IMR-90 (cell line): ENCODE data around the gene RELL1. TPM values are rescaled to one million over a fixed set of nuclear protein-coding genes. Genes with fewer than 3 reads are reported as not detected.

ENCODE experiments used
- ATAC-seq: fragments of 200-7000 bp; cut with Tn5 transposase; 2 replicates; pipeline ENCODE4 v1.9.1; 2020; ENCODE audit warnings: low read depth, mild to moderate bottlenecking, moderate library complexity
- BruUV-seq: library from RNA; stranded (reverse); fragments of 400-500 nt; replicated peaks from 2 replicates; lab custom pipeline; 2021; lab: Mats Ljungman, UMichigan
- CTCF ChIA-PET: fragments of 300-600 bp; formaldehyde crosslinking; extraction: SDS; loops from one replicate; lab custom pipeline; 2021; ENCODE audit warnings: antibody characterized with exemption; lab: Yijun Ruan, JAX
- POLR2A ChIA-PET: fragments of 300-600 bp; sonication (Branson Sonifier 250); formaldehyde crosslinking; loops from one replicate; lab custom pipeline; 2022; ENCODE audit warnings: antibody characterized with exemption; ENCODE audit not compliant: unreplicated experiment; lab: Charles Lee
- DNase-seq: peaks from one replicate; pipeline ENCODE4 v3.0.0; 2013
- H2AFZ ChIP-seq: replicated peaks from 2 replicates; pipeline ENCODE3; 2013; ENCODE audit warnings: low read length, mild to moderate bottlenecking; ENCODE audit not compliant: poor library complexity
- H2AK5ac ChIP-seq: 2 replicates; pipeline ENCODE4 v1.6.1; 2013; ENCODE audit warnings: low read depth, low read length, inconsistent platforms
- H2AK9ac ChIP-seq: replicated peaks from 2 replicates; pipeline ENCODE3; 2013; ENCODE audit warnings: mild to moderate bottlenecking, low read depth, low read length, moderate library complexity; ENCODE audit not compliant: poor library complexity
- H2BK120ac ChIP-seq: 2 replicates; pipeline ENCODE4 v1.6.1; 2013; ENCODE audit warnings: low read depth, low read length, inconsistent platforms
- H2BK15ac ChIP-seq: 3 replicates; pipeline ENCODE4 v1.6.1; 2013; ENCODE audit warnings: low read depth, low read length, inconsistent platforms
- H2BK20ac ChIP-seq: 2 replicates; pipeline ENCODE4 v1.6.1; 2013; ENCODE audit warnings: low read depth, mild to moderate bottlenecking, inconsistent platforms, low read length, moderate library complexity
- H2BK5ac ChIP-seq: 2 replicates; pipeline ENCODE4 v1.6.1; 2013; ENCODE audit warnings: mild to moderate bottlenecking, low read depth, low read length, inconsistent platforms; ENCODE audit not compliant: poor library complexity, severe bottlenecking
- H3K14ac ChIP-seq: replicated peaks from 2 replicates; pipeline ENCODE4 v1.6.1; 2013; ENCODE audit warnings: low read depth, low read length, inconsistent platforms
- H3K18ac ChIP-seq: 2 replicates; pipeline ENCODE4 v1.6.1; 2013; ENCODE audit warnings: low read depth, low read length, control low read depth
- H3K23ac ChIP-seq: 2 replicates; pipeline ENCODE4 v1.6.1; 2013; ENCODE audit warnings: low read depth, low read length, inconsistent platforms
- H3K27ac ChIP-seq: 2 replicates; pipeline ENCODE4 v1.5.1; 2013; ENCODE audit warnings: mild to moderate bottlenecking, control low read depth, low read length; ENCODE audit not compliant: insufficient read depth
- H3K27me3 ChIP-seq: 2 replicates; pipeline ENCODE4 v1.6.1; 2013; ENCODE audit warnings: low read length; ENCODE audit not compliant: control insufficient read depth, insufficient read depth
- H3K36me3 ChIP-seq: 2 replicates; pipeline ENCODE4 v1.6.1; 2013; ENCODE audit warnings: low read length, mixed read lengths; ENCODE audit not compliant: control insufficient read depth, insufficient read depth
- H3K4ac ChIP-seq: 2 replicates; pipeline ENCODE4 v1.6.1; 2013; ENCODE audit warnings: low read depth, low read length, inconsistent platforms
- H3K4me1 ChIP-seq: 2 replicates; pipeline ENCODE4 v1.6.1; 2013; ENCODE audit warnings: low read length, mixed read lengths; ENCODE audit not compliant: control insufficient read depth, insufficient read depth
- H3K4me2 ChIP-seq: 2 replicates; pipeline ENCODE4 v1.6.1; 2013; ENCODE audit warnings: low read depth, mild to moderate bottlenecking, control low read depth, low read length, moderate library complexity
- H3K4me3 ChIP-seq: 2 replicates; pipeline ENCODE4 v1.5.1; 2013; ENCODE audit warnings: low read depth, mild to moderate bottlenecking, control low read depth, low read length, moderate library complexity; ENCODE audit not compliant: insufficient read depth
- H3K56ac ChIP-seq: 2 replicates; pipeline ENCODE4 v1.6.1; 2013; ENCODE audit warnings: low read length, inconsistent platforms; ENCODE audit not compliant: insufficient read depth; ENCODE audit errors: extremely low read depth
- H3K79me1 ChIP-seq, 2 experiments: 2 replicates each; pipeline ENCODE4 v1.6.1; 2013; ENCODE audit warnings: low read length in 2 of 2, inconsistent platforms in 1 of 2, low read depth in 1 of 2
- H3K9ac ChIP-seq: 2 replicates; pipeline ENCODE4 v1.6.1; 2013; ENCODE audit warnings: low read depth, low read length, control low read depth
- H3K9me1 ChIP-seq: 2 replicates; pipeline ENCODE4 v1.6.1; 2013; ENCODE audit warnings: low read length, inconsistent platforms; ENCODE audit not compliant: insufficient read depth
- H3K9me3 ChIP-seq: 2 replicates; pipeline ENCODE4 v1.6.1; 2013; ENCODE audit warnings: low read length; ENCODE audit not compliant: control insufficient read depth, insufficient read depth
- H4K20me1 ChIP-seq: 2 replicates; pipeline ENCODE4 v1.6.1; 2013; ENCODE audit warnings: low read length, inconsistent platforms; ENCODE audit not compliant: insufficient read depth
- H4K5ac ChIP-seq: 2 replicates; pipeline ENCODE4 v1.6.1; 2013; ENCODE audit warnings: mild to moderate bottlenecking, low read depth, low read length, control low read depth
- H4K8ac ChIP-seq, 2 experiments: 2 replicates each; pipeline ENCODE4 v1.6.1; 2013; ENCODE audit warnings: low read depth in 2 of 2, low read length in 2 of 2, control low read depth in 1 of 2, inconsistent platforms in 1 of 2
- H4K91ac ChIP-seq: 2 replicates; pipeline ENCODE4 v1.6.1; 2013; ENCODE audit warnings: low read depth, low read length, inconsistent platforms; ENCODE audit not compliant: insufficient read depth
- BHLHE40 ChIP-seq: fragments of 150-350 bp; IDR thresholded peaks from 2 replicates; pipeline ENCODE4 v1.6.1; 2016; ENCODE audit warnings: mild to moderate bottlenecking, low read depth, low read length
- CEBPB ChIP-seq: IDR thresholded peaks from 2 replicates; pipeline ENCODE4 v1.6.1; 2012; ENCODE audit warnings: low read depth, low read length, improper control_type of control experiment
- CHD1 ChIP-seq: IDR thresholded peaks from 2 replicates; pipeline ENCODE4 v1.6.1; 2012; ENCODE audit warnings: low read depth, low read length, improper control_type of control experiment
- FOS ChIP-seq: fragments of 150-350 bp; IDR thresholded peaks from 2 replicates; pipeline ENCODE4 v1.6.1; 2016; ENCODE audit warnings: low read depth, low read length
- MAFK ChIP-seq: IDR thresholded peaks from 2 replicates; pipeline ENCODE4 v1.6.1; 2012; ENCODE audit warnings: low read depth, low read length, improper control_type of control experiment
- MAZ ChIP-seq: IDR thresholded peaks from 2 replicates; pipeline ENCODE4 v1.6.1; 2012; ENCODE audit warnings: low read depth, mild to moderate bottlenecking, low read length, improper control_type of control experiment, moderate library complexity, borderline replicate concordance
- MXI1 ChIP-seq: IDR thresholded peaks from 2 replicates; pipeline ENCODE4 v1.6.1; 2012; ENCODE audit warnings: low read depth, mild to moderate bottlenecking, low read length, moderate library complexity, borderline replicate concordance
- NFE2L2 ChIP-seq: fragments of 150-350 bp; IDR thresholded peaks from 2 replicates; pipeline ENCODE4 v1.6.1; 2016; ENCODE audit warnings: low read depth, mild to moderate bottlenecking, low read length
- POLR2A ChIP-seq: IDR thresholded peaks from 2 replicates; pipeline ENCODE4 v1.6.1; 2012; ENCODE audit warnings: mild to moderate bottlenecking, low read depth, low read length
- RCOR1 ChIP-seq: IDR thresholded peaks from 2 replicates; pipeline ENCODE4 v1.6.1; 2012; ENCODE audit warnings: mild to moderate bottlenecking, low read length, improper control_type of control experiment; ENCODE audit not compliant: insufficient replicate concordance
- RFX5 ChIP-seq: IDR thresholded peaks from 2 replicates; pipeline ENCODE4 v1.8.0; 2012; ENCODE audit warnings: low read depth, mild to moderate bottlenecking, low read length, moderate library complexity
- SMC3 ChIP-seq: fragments of 150-350 bp; IDR thresholded peaks from 2 replicates; pipeline ENCODE4 v1.6.1; 2016; ENCODE audit warnings: low read depth, mild to moderate bottlenecking, antibody characterized with exemption, low read length, moderate library complexity
- WGBS, 2 experiments: methylation state at CpG; one replicate each; pipeline versions ENCODE4 v1.1.5 to v1.1.7; 2013; ENCODE audit warnings: missing lambda C conversion rate in 2 of 2; ENCODE audit not compliant: insufficient read length in 1 of 2; ENCODE audit errors: extremely low coverage in 2 of 2; 5-methylcytosine and 5-hydroxymethylcytosine counted together
- dilution Hi-C: fragments of 300-500 bp; cut with HindIII; formaldehyde crosslinking; loops from one replicate; pipeline ENCODE4 v1.14.3; 2018; ENCODE audit warnings: low sequenced_read_pairs; ENCODE audit not compliant: unreplicated experiment
- in situ Hi-C: fragments of 300-500 bp; cut with MboI; formaldehyde crosslinking; loops from 3 replicates; pipeline ENCODE4 v1.14.3; 2019; ENCODE audit warnings: low sequenced_read_pairs, inconsistent platforms, mixed read lengths
- intact Hi-C: fragments of 100-400 bp; cut with micrococcal nuclease; formaldehyde crosslinking; loops from 2 replicates; pipeline ENCODE4 v1.10.0; 2022
- polyA plus RNA-seq, 3 experiments: library from polyadenylated mRNA; depleted of rRNA; stranded (reverse); fragments of >200 nt; gene quantifications; 2 replicates each; pipeline ENCODE4 v1.2.3, GENCODE V29; 2012; ENCODE audit warnings: low replicate concordance in 1 of 3
- total RNA-seq: library from RNA; depleted of rRNA; stranded (reverse); fragments of >200 nt; gene quantifications from 2 replicates; pipeline ENCODE4 v1.2.3, GENCODE V29; 2012
- TF ChIP-seq, protein P1 (sequence below): fragments of 150-350 bp; IDR thresholded peaks from 2 replicates; pipeline ENCODE4 v1.6.1; 2016; ENCODE audit warnings: low read depth, mild to moderate bottlenecking, low read length, moderate library complexity, borderline replicate concordance
- TF ChIP-seq, protein P2 (sequence below): conservative IDR thresholded peaks from 2 replicates; pipeline ENCODE4 v1.5.1; 2012; ENCODE audit warnings: mild to moderate bottlenecking, low read depth, low read length, improper control_type of control experiment
- TF ChIP-seq, protein P3 (sequence below): fragments of 150-350 bp; IDR thresholded peaks from 2 replicates; pipeline ENCODE4 v1.6.1; 2017; ENCODE audit warnings: mild to moderate bottlenecking, antibody characterized with exemption, low read length, low read depth

RELL1 gene
- total and polyA plus RNA-seq, 2 of the 4 experiments (the other 2 are of a cell fraction): 6.8 to 39.6 TPM

DNA sequence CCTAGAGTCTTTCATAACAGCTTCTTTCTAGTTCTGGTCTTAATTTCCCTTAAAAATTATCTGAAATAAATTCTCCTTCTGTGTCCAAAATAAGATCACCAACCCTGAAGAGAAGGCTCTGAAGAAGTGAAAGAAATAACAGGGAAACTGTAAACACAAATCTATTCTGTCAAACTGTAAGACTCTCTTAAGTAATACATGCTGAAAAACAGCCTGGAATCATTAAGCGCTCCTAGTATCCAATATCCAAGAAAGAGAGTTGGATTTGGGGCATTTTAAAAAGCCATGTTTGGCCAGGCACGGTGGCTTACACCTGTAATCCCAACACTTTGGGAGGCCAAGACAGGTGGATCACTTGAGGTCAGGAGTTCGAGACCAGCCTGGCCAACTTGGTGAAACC is 53.3 kb downstream of the RELL1 start:
- in situ Hi-C loops: no loop called here
- CTCF ChIA-PET: interaction anchor here (2.3 kb wide), 1 partner anchor 30 kb away, joined by 6 read pairs; no protein-coding TSS in a partner anchor

More for the DNA sequence above, 53.3 kb downstream of the RELL1 start:
- no peaks in the 10 kb centered on the region for H4K20me1 ChIP-seq
- POLR2A ChIA-PET: no interaction called here
- peaks cover 21% of the 10 kb centered on the region for H3K9me1 ChIP-seq
- H2AK9ac ChIP-seq: no peak overlapping the region
- no peaks in the 10 kb centered on the region for H3K9me3 ChIP-seq
- no peak overlapping the region for H3K4ac ChIP-seq
- H3K23ac ChIP-seq: no peak overlapping the region
- H3K4me3 ChIP-seq: no peak overlapping the region
- H3K9ac ChIP-seq: no peak overlapping the region
- no peak overlapping the region for H3K18ac ChIP-seq
- H2BK20ac ChIP-seq: no peak overlapping the region
- no peak for ATAC-seq
- no peaks in the 10 kb centered on the region for H3K27me3 ChIP-seq
- no peak overlapping the region for H2BK5ac ChIP-seq
- dilution Hi-C loops: no loop called here
- no peak overlapping the region for H2AK5ac ChIP-seq
- H3K79me1 ChIP-seq: peaks cover 3% of the 10 kb centered on the region in 2 experiments; a peak in 1 of 4 replicates
- intact Hi-C loops: no loop called here
- H4K5ac ChIP-seq: no peak overlapping the region
- no peak overlapping the region for H3K14ac ChIP-seq
- BruUV-seq: no TSS peak
- H3K4me2 ChIP-seq: no peak overlapping the region
- WGBS, 2 experiments: no CpG with 5 or more reads among the region's 3 CpGs
- H3K27ac ChIP-seq: no peak overlapping the region
- no peak for DNase-seq
- H3K36me3 ChIP-seq: peaks cover 22% of the 10 kb centered on the region
- H4K8ac ChIP-seq: no peak overlapping the region
- no peak overlapping the region for H2BK120ac ChIP-seq
- TF ChIP-seq POLR2A (no peak), RFX5 (no peak), RCOR1 (no peak), BHLHE40 (no peak), SMC3 (no peak), MXI1 (no peak), MAFK (no peak), FOS (no peak), NFE2L2 (no peak), CEBPB (no peak), MAZ (no peak), CHD1 (no peak)
- TF ChIP-seq, protein P1, sequence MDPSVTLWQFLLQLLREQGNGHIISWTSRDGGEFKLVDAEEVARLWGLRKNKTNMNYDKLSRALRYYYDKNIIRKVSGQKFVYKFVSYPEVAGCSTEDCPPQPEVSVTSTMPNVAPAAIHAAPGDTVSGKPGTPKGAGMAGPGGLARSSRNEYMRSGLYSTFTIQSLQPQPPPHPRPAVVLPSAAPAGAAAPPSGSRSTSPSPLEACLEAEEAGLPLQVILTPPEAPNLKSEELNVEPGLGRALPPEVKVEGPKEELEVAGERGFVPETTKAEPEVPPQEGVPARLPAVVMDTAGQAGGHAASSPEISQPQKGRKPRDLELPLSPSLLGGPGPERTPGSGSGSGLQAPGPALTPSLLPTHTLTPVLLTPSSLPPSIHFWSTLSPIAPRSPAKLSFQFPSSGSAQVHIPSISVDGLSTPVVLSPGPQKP: no peak
- TF ChIP-seq, protein P2, sequence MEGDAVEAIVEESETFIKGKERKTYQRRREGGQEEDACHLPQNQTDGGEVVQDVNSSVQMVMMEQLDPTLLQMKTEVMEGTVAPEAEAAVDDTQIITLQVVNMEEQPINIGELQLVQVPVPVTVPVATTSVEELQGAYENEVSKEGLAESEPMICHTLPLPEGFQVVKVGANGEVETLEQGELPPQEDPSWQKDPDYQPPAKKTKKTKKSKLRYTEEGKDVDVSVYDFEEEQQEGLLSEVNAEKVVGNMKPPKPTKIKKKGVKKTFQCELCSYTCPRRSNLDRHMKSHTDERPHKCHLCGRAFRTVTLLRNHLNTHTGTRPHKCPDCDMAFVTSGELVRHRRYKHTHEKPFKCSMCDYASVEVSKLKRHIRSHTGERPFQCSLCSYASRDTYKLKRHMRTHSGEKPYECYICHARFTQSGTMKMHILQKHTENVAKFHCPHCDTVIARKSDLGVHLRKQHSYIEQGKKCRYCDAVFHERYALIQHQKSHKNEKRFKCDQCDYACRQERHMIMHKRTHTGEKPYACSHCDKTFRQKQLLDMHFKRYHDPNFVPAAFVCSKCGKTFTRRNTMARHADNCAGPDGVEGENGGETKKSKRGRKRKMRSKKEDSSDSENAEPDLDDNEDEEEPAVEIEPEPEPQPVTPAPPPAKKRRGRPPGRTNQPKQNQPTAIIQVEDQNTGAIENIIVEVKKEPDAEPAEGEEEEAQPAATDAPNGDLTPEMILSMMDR: no peak
- TF ChIP-seq, protein P3, sequence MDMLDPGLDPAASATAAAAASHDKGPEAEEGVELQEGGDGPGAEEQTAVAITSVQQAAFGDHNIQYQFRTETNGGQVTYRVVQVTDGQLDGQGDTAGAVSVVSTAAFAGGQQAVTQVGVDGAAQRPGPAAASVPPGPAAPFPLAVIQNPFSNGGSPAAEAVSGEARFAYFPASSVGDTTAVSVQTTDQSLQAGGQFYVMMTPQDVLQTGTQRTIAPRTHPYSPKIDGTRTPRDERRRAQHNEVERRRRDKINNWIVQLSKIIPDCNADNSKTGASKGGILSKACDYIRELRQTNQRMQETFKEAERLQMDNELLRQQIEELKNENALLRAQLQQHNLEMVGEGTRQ: no peak
- H3K56ac ChIP-seq: no peak overlapping the region
- H2AFZ ChIP-seq: no peak overlapping the region
- H2BK15ac ChIP-seq: no peak overlapping the region
- no peak overlapping the region for H4K91ac ChIP-seq
- peaks cover 2% of the 10 kb centered on the region; the same call in 1 of the 2 replicates for H3K4me1 ChIP-seq
